Non-pigmented ciliary epithelial cell (primary cell): ENCODE data around the gene SYPL1.
"Not testable (repeated sequence)": the region's sequence is repeated elsewhere in the genome, so short reads cannot be mapped to it uniquely, and the experiment has no call there.

Experiments used
- DNase-seq: peaks from one replicate; pipeline ENCODE4 v3.0.0-alpha.2; 2010; ENCODE audit warnings: low read depth

SYPL1 gene

GRCh38 chr7:106112118-106112971 lies at the start of gene SYPL1:
Gene SYPL1, minus strand, starts transcription at chr7:106112312. Its CDS starts 104 bp downstream, at chr7:106112208.
- DNase-seq = peak; percentile 38

- no peak for DNase-seq
Observed at GRCh38 chr7:106155027-106155426, 42.9 kb upstream of the SYPL1 start.

DNA sequence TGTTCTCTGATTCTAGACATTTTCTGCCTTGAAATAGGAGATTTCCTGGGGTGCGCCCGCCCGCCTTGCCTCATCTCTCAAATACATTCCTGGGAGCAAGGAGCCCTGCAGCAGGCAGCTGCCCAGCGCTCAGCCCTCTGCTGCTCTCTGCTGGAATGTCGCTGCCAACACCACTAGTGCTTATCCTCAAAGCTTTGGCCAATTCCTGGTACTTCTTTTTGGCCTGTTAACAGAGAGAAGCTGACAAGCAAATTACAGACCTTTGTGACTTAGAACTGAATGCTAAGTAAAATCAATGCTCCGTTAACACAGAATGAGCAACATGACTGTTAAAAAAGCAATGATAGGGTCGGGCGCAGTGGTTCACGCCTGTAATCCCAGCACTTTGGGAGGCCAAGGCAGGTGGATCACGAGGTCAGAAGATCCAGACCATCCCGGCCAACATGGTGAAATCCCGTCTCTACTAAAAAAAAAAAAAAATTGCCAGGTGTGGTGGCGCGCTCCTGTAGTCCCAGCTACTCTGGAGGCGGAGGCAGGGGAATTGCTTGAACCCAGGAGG lies 41.9 kb upstream of the SYPL1 start:
- DNase-seq = peak; percentile 28

DNA sequence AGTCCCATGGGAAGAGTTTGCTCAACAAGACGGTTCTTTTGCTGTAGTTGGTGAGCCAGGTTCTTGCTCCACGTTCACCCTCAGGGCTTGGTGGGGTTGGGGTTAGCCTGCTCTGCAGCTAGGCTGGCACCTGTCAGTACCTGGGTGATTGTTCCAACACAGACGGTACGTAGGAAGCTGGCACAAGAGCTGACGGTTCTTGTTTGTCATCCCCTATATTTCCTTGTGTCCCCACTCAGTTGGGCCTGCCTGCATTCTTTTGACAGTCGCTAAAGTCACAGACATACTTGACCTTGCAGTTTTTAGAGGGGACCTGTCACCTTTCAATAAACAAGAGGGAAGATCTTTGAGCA lies 40.2 kb upstream of the SYPL1 start:
- DNase-seq = no peak

DNA sequence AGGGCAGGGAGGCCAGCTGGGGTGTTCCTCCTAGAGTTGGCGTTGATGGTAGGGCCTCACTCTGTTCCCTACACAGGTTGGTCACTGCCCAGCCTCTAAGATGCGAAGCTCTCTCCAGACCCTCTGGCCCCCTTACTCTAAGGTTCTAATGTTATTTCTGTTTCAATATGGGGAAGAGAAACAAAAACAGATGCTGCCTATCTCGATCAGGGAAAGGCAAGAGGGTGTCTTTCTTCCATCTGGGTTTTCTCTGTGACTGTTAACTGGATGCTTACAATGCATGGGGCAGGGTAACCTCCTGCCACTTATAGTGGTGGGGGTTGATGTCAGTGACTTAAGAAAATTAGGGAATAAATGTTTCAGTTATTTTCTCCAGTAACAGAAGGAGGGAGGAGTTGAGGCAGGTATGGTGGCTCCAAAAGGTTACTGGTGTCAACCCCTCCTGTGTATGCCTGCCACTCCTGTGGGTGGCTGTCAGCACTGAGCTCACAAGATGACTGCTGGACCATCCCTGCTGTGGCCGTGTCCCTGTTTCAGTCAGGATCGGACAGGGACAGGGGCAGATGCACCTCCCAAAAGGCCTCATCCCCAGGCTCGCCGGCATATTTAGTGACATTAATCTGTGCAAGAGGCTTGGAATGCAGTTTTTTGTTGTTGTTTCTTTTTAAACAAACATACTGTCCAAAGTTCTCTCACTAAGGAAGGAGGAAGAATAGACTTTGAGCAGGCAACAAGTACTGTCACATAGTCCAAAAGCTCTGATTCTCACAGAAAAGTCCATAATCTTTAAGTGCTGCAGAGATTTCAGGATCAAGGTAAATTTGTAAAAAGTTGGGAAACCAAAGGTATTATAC lies 39.6 kb upstream of the SYPL1 start:
- DNase-seq = no peak

GRCh38 chr7:106143711-106144337 lies 31.7 kb upstream of the SYPL1 start:
- no peak for DNase-seq

GRCh38 chr7:106142136-106142535 lies 30.0 kb upstream of the SYPL1 start:
- no peak for DNase-seq

- DNase-seq = no peak
Observed at GRCh38 chr7:106140406-106141173, 28.5 kb upstream of the SYPL1 start.

GRCh38 chr7:106139265-106140251 lies 27.4 kb upstream of the SYPL1 start:
- no peak for DNase-seq

- DNase-seq = no peak
Observed at GRCh38 chr7:106138776-106139175, 26.7 kb upstream of the SYPL1 start.

DNA sequence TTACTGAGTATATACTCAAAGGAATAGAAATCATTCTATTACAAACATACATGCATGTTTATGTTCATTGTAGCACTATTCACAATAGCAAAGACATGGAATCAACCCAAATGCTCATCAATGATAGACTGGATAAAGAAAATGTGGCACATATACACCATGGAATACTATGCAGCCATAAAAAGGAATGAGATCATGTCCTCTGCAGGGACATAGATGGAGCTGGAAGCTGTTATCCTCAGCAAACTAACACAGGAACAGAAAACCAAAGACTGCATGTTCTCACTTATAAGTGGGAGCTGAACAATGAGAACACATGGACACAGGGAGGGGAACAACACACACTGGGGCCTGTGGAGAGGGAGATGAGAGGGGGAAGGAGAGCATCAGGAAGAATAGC lies 26.1 kb upstream of the SYPL1 start:
- DNase-seq = not testable (repeated sequence)

- DNase-seq = no peak
Observed at GRCh38 chr7:106134241-106134640, 22.1 kb upstream of the SYPL1 start.

GRCh38 chr7:106129291-106129690 lies 17.2 kb upstream of the SYPL1 start:
- no peak for DNase-seq

DNA sequence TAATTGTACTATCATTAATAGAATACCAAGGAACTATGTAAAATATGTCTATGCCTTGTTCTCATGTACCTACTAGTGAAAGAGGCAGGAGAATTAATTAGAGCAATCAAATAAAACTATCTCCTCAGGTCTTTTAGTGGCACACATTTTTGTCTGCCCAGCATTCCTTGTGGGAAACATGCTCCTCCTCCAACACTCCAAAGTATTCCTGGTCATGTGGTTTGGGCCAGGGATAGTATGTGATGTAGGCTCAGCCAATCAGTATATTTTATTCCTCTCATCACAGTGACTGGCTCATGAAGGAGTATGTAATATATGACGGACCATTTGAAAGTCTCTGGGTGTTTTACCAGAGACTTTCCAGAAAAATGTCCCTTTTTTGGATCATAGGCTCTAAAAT lies 16.7 kb upstream of the SYPL1 start:
- no peak for DNase-seq

DNA sequence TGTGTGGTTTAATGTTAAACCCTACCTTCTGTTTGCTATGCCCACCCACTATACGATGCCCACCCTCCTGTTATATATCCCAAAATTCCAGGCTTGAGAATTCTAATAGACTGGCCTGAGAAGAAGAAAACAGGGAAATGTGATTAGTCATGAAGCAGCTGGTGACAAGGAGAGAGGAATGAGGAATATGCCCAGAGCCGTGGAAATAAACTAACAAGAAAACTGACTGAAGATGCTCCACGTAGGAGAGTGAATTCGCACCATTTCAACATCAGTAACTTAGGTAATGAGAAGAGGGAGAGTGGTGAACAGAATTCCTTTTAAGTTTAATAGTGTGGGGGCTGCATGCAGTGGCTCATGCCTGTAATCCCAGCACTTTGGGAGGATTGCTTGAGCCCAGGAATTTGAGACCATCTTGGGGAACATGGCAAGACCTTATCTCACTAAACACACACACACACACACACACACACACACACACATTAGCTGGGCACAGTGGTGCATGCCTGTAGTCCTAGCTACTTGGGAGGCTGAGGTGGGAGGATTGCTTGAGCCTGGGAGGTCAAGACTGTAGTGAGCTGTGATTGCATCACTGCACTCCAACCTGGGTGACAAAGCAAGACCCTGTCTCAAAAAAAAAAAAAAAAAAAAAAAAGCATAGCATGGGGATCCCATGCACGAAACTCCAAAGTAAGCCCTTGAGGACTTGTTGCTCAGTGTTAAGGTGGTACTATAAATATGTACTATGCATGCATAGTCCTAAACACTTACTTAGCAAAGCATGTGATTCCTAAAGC lies 16.1 kb upstream of the SYPL1 start:
- no peak for DNase-seq

- DNase-seq = peak; percentile 30
Observed at GRCh38 chr7:106126170-106126938, 14.2 kb upstream of the SYPL1 start.

- no peak for DNase-seq
Observed at GRCh38 chr7:106125417-106125816, 13.3 kb upstream of the SYPL1 start.

DNA sequence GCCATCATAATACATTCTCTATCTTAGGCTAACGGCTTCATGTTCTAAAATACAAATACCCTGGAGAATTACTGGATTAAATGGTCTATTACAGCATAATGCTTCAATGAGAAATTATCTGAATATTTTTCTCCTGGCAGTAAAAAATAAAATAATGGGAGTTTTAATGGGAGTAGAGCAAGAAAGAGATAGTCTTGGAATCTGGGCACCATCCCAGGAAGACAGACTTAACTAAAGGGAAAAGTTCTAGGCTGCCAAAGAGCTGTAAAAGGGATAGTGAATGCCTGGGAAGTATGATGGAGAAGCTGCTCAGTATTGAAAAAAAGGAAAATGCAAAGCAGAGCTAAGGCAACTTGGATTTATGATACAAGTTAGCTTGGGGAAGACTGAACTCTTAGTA lies 12.1 kb upstream of the SYPL1 start:
- DNase-seq = no peak

- DNase-seq = no peak
Observed at GRCh38 chr7:106122713-106123112, 10.6 kb upstream of the SYPL1 start.
